HEK293 (cell line): ENCODE data around the gene PEX11G.

Experiments
- MYNN ChIP-seq: fragments of 450-650 bp; formaldehyde crosslinking; IDR thresholded peaks from 2 replicates; pipeline ENCODE4 v1.5.1; 2016; ENCODE audit warnings: missing biosample characterization, missing genetic modification characterization, borderline replicate concordance
- REPIN1 ChIP-seq: fragments of 450-650 bp; formaldehyde crosslinking; IDR thresholded peaks from 2 replicates; pipeline ENCODE4 v1.5.1; 2017; ENCODE audit warnings: missing biosample characterization, missing genetic modification characterization, low read depth
- TF ChIP-seq, protein P1 (sequence below): fragments of 450-650 bp; formaldehyde crosslinking; IDR thresholded peaks from 2 replicates; pipeline ENCODE4 v1.5.1; 2016; ENCODE audit warnings: missing biosample characterization, missing genetic modification characterization

PEX11G gene

GRCh38 chr19:7426986-7427385 lies 61.8 kb downstream of the PEX11G start (continued):
- TF ChIP-seq, protein P1, sequence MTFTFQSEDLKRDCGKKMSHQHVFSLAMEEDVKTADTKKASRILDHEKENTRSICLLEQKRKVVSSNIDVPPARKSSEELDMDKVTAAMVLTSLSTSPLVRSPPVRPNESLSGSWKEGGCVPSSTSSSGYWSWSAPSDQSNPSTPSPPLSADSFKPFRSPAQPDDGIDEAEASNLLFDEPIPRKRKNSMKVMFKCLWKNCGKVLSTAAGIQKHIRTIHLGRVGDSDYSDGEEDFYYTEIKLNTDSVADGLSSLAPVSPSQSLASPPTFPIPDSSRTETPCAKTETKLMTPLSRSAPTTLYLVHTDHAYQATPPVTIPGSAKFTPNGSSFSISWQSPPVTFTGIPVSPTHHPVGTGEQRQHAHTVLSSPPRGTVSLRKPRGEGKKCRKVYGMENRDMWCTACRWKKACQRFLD (tag by site-specific recombination): no peak
- TF ChIP-seq REPIN1 (tag by site-specific recombination) (no peak), MYNN (tag by site-specific recombination) (no peak)
